ENCODE results near the gene SSPN.

DNA sequence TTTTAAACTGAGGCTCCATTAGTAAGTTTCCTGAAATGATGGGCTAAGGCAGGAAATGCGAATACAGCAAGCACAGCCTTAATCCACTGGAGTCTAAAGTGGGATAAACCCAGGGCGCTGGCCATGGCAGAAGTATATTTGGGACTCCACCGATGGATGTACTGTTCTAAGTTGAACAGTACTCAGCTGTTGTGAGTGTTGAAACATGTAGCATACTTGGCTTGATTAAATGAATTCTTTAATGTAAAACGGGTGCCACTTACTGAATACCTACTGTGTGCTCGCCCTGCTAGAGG lies 996 bp downstream of the SSPN start:
- TF ChIP-seq, protein P1, sequence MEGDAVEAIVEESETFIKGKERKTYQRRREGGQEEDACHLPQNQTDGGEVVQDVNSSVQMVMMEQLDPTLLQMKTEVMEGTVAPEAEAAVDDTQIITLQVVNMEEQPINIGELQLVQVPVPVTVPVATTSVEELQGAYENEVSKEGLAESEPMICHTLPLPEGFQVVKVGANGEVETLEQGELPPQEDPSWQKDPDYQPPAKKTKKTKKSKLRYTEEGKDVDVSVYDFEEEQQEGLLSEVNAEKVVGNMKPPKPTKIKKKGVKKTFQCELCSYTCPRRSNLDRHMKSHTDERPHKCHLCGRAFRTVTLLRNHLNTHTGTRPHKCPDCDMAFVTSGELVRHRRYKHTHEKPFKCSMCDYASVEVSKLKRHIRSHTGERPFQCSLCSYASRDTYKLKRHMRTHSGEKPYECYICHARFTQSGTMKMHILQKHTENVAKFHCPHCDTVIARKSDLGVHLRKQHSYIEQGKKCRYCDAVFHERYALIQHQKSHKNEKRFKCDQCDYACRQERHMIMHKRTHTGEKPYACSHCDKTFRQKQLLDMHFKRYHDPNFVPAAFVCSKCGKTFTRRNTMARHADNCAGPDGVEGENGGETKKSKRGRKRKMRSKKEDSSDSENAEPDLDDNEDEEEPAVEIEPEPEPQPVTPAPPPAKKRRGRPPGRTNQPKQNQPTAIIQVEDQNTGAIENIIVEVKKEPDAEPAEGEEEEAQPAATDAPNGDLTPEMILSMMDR (IDR thresholded peaks at IDR 0.05), result no peak
- TF ChIP-seq EZH2 (IDR thresholded peaks at IDR 0.05) (no peak), EZH2phosphoT487 (IDR thresholded peaks at IDR 0.05) (no peak)
